ENCODE measurements around the gene ILRUN. TPM values are rescaled to one million over a fixed set of nuclear protein-coding genes. Genes with fewer than 3 reads are reported as not detected.
A peak's percentile ranks its signal among the peaks of the same experiment; 100 is the strongest.

The ILRUN gene
- polyA plus RNA-seq, 3 donors, result 6.2 to 19.3 (median 6.5) TPM

DNA sequence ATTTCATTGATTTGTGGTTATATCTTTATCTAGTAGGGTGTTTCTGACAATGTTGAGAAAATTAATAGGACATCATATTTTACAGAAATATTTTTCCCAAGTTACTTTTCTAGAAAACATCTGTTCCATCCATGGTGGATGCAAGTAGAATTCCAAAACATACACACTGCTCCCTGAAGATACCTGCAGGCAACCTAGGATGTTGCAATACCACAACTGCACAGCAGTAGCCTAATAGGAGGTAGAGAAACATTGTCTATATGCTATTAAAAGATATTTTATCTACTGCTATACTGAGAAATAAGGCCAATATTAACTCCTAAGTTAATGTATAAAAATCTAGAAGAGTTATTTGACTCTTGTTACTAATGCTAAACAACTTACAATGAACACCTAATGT is 6.8 kb downstream of the ILRUN start:
- Mint-ChIP-seq H3K27ac (peak overlapping the region in 1 of 7 donors; percentile 12), H3K36me3 (peaks cover 12 to 24% of the 10 kb centered on the region in 2 donors), H3K9me3 (no peaks in the 10 kb centered on the region), H3K4me1 (peaks cover 32% of the 10 kb centered on the region), H3K27me3 (ENCODE audit: low read depth in 3 of 3) (no peaks in the 10 kb centered on the region), H3K4me3 (no peak overlapping the region)
- Histone ChIP-seq H3K27ac (ENCODE audit: low read depth in 1 of 2, low read length in 2 of 2) (no peak overlapping the region), H3K27me3 (ENCODE audit: control insufficient read depth in 2 of 2, insufficient read depth in 2 of 2, low read length in 2 of 2) (no peaks in the 10 kb centered on the region), H3K79me2 (ENCODE audit: insufficient read depth, low read length) (peaks cover 98% of the 10 kb centered on the region), H3K36me3 (replicated peaks in 1 of 2; ENCODE audit: control insufficient read depth in 1 of 2, insufficient read depth in 2 of 2, low read length in 2 of 2) (peaks cover 0 to 2% of the 10 kb centered on the region in 2 donors), H3K9ac (ENCODE audit: insufficient read depth, low read length, poor library complexity, severe bottlenecking) (no peak overlapping the region), H3K9me3 (replicated peaks in 1 of 2; ENCODE audit: control insufficient read depth in 1 of 2, insufficient read depth in 1 of 2, low read length in 2 of 2) (no peaks in the 10 kb centered on the region), H4K20me1 (ENCODE audit: insufficient read depth, low read length) (peaks cover 79% of the 10 kb centered on the region), H3K4me2 (replicated peaks; ENCODE audit: extremely low read depth, low read length, poor library complexity, severe bottlenecking) (no peak overlapping the region), H3K4me1 (ENCODE audit: control insufficient read depth in 1 of 2, insufficient read depth in 2 of 2, low read length in 2 of 2) (peaks cover 11 to 15% of the 10 kb centered on the region in 2 donors), H2AFZ (ENCODE audit: insufficient read depth, low read depth, low read length, poor library complexity, severe bottlenecking) (no peak overlapping the region), H3K4me3 (replicated peaks in 1 of 3; ENCODE audit: low read depth in 2 of 3, low read length in 3 of 3) (no peak overlapping the region)
- TF ChIP-seq, protein P1, sequence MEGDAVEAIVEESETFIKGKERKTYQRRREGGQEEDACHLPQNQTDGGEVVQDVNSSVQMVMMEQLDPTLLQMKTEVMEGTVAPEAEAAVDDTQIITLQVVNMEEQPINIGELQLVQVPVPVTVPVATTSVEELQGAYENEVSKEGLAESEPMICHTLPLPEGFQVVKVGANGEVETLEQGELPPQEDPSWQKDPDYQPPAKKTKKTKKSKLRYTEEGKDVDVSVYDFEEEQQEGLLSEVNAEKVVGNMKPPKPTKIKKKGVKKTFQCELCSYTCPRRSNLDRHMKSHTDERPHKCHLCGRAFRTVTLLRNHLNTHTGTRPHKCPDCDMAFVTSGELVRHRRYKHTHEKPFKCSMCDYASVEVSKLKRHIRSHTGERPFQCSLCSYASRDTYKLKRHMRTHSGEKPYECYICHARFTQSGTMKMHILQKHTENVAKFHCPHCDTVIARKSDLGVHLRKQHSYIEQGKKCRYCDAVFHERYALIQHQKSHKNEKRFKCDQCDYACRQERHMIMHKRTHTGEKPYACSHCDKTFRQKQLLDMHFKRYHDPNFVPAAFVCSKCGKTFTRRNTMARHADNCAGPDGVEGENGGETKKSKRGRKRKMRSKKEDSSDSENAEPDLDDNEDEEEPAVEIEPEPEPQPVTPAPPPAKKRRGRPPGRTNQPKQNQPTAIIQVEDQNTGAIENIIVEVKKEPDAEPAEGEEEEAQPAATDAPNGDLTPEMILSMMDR (IDR thresholded peaks at IDR 0.05), result no peak
- intact Hi-C loops (cut with micrococcal nuclease), result loop anchor here in 1 of 2 donors (10.0 kb wide), 2 partner anchors 45 to 65 kb away; partner anchors contain the start of gene SNRPC
- no peak for DNase-seq

DNA sequence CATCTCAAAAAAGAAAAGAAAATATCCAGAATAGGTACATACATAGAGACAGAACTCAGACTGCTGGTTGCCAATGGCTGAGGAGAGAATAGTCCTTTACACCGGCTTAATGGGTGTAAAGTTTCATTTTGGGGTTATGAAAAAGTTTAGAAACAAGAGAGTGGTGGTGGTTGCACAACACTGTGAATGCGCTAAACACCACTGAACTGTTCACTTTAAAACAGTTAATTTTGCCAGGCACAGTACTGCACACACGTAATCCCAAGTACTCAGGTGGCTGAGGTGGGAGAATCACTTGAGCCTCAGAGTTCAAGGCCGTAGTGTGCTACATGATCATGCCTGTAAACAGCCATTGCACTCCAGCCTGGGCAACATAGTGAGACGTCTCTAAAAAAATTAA is 7.6 kb downstream of the ILRUN start:
- H3K4me1 Mint-ChIP-seq, result peaks cover 26% of the 10 kb centered on the region
- no peak for DNase-seq
- no peak overlapping the region for H3K4me3 Mint-ChIP-seq
- no peak overlapping the region for H3K4me3 ChIP-seq (replicated peaks in 1 of 3; ENCODE audit: low read depth in 2 of 3, low read length in 3 of 3)
- no peaks in the 10 kb centered on the region for H3K9me3 ChIP-seq (replicated peaks in 1 of 2; ENCODE audit: control insufficient read depth in 1 of 2, insufficient read depth in 1 of 2, low read length in 2 of 2)
- peak overlapping the region in 5 of 7 donors; percentile 47 to 84 (median 71) for H3K27ac Mint-ChIP-seq
- intact Hi-C loops (cut with micrococcal nuclease), result no loop called here
- H3K4me1 ChIP-seq (ENCODE audit: control insufficient read depth in 1 of 2, insufficient read depth in 2 of 2, low read length in 2 of 2), result peaks cover 8% of the 10 kb centered on the region in 2 donors
- H3K36me3 ChIP-seq (replicated peaks in 1 of 2; ENCODE audit: control insufficient read depth in 1 of 2, insufficient read depth in 2 of 2, low read length in 2 of 2), result peaks cover 0 to 2% of the 10 kb centered on the region in 2 donors
- H3K79me2 ChIP-seq (ENCODE audit: insufficient read depth, low read length), result peaks cover 98% of the 10 kb centered on the region
- peak overlapping the region in 1 of 2 donors; percentile 59 for H3K27ac ChIP-seq (ENCODE audit: low read depth in 1 of 2, low read length in 2 of 2)
- WGBS (ENCODE audit: insufficient coverage), result 0% methylated on average over 1 of the region's 5 CpGs
- H3K27me3 ChIP-seq (ENCODE audit: control insufficient read depth in 2 of 2, insufficient read depth in 2 of 2, low read length in 2 of 2), result no peaks in the 10 kb centered on the region
- TF ChIP-seq, protein P1 (IDR thresholded peaks at IDR 0.05), result no peak
- no peak overlapping the region for H3K4me2 ChIP-seq (replicated peaks; ENCODE audit: extremely low read depth, low read length, poor library complexity, severe bottlenecking)
- peaks cover 79% of the 10 kb centered on the region for H4K20me1 ChIP-seq (ENCODE audit: insufficient read depth, low read length)
- no peaks in the 10 kb centered on the region for H3K9me3 Mint-ChIP-seq
- peaks cover 7 to 20% of the 10 kb centered on the region in 2 donors for H3K36me3 Mint-ChIP-seq
- no peak overlapping the region for H2AFZ ChIP-seq (ENCODE audit: insufficient read depth, low read depth, low read length, poor library complexity, severe bottlenecking)
- no peak overlapping the region for H3K9ac ChIP-seq (ENCODE audit: insufficient read depth, low read length, poor library complexity, severe bottlenecking)
- H3K27me3 Mint-ChIP-seq (ENCODE audit: low read depth in 3 of 3), result no peaks in the 10 kb centered on the region

Measured in CD14-positive monocyte (primary cell).